Fibroblast of skin of scalp (primary cell): Measurements from ENCODE around the gene CDC42BPB.
"Not testable (repeated sequence)": the region's sequence is repeated elsewhere in the genome, so short reads cannot be mapped to it uniquely, and the experiment has no call there.

Experiments
- DNase-seq: peaks from one replicate; pipeline ENCODE4 v3.0.0-alpha.2; 2013

CDC42BPB gene

GRCh38 chr14:103072595-103073366 lies 15.4 kb upstream of the CDC42BPB start:
- no peak for DNase-seq

- DNase-seq, result no peak
These were observed 14.3 kb upstream of the CDC42BPB start for GRCh38 chr14:103071544-103072251.

GRCh38 chr14:103070971-103071542 lies 13.7 kb upstream of the CDC42BPB start:
- DNase-seq, result no peak

GRCh38 chr14:103070263-103070885 lies 13.0 kb upstream of the CDC42BPB start:
- no peak for DNase-seq

GRCh38 chr14:103068351-103069073 lies 11.2 kb upstream of the CDC42BPB start:
- no peak for DNase-seq

- peak; percentile 44 for DNase-seq
These were observed 10.0 kb upstream of the CDC42BPB start for GRCh38 chr14:103067231-103067954.

- DNase-seq, result no peak
These were observed 9.1 kb upstream of the CDC42BPB start for GRCh38 chr14:103066399-103066798.

GRCh38 chr14:103065861-103066260 lies 8.5 kb upstream of the CDC42BPB start:
- DNase-seq, result no peak

- no peak for DNase-seq
These were observed 7.6 kb upstream of the CDC42BPB start for GRCh38 chr14:103064978-103065377.

- no peak for DNase-seq
These were observed 7.1 kb upstream of the CDC42BPB start for GRCh38 chr14:103064436-103064835.

GRCh38 chr14:103061482-103061976 lies 4.2 kb upstream of the CDC42BPB start:
- DNase-seq, result no peak

- DNase-seq, result no peak
These were observed 2.2 kb upstream of the CDC42BPB start for GRCh38 chr14:103059556-103059955.

- DNase-seq, result no peak
These were observed 1.1 kb upstream of the CDC42BPB start for GRCh38 chr14:103058164-103059055.

GRCh38 chr14:103057028-103057371 lies 349 bp downstream of the CDC42BPB start:
- DNase-seq, result no peak

- DNase-seq, result peak; percentile 78
These were observed 874 bp downstream of the CDC42BPB start for GRCh38 chr14:103056322-103057027.

- no peak for DNase-seq
These were observed 1.7 kb downstream of the CDC42BPB start for GRCh38 chr14:103055695-103056094.

GRCh38 chr14:103052407-103052806 lies 4.9 kb downstream of the CDC42BPB start:
- no peak for DNase-seq

- no peak for DNase-seq
These were observed 6.4 kb downstream of the CDC42BPB start for GRCh38 chr14:103050935-103051334.

GRCh38 chr14:103047453-103047852 lies 9.9 kb downstream of the CDC42BPB start:
- DNase-seq, result not testable (repeated sequence)

- DNase-seq, result no peak
These were observed 11.9 kb downstream of the CDC42BPB start for GRCh38 chr14:103045371-103045869.
